ENCODE measurements around the gene MAPRE2. TPM values are rescaled to one million over a fixed set of nuclear protein-coding genes. Genes with fewer than 3 reads are reported as not detected.

The MAPRE2 gene
- total RNA-seq, 1 experiment from 2014 or later: 16.4 TPM

GRCh38 chr18:35077937-35078336 is 36.7 kb downstream of the MAPRE2 start:
- Histone ChIP-seq H3K4me1 (ENCODE audit: insufficient read depth, low read length, poor library complexity, severe bottlenecking) (no peaks in the 10 kb centered on the region), H3K36me3 (ENCODE audit: insufficient read depth, low read length, poor library complexity, severe bottlenecking) (no peaks in the 10 kb centered on the region), H3K4me3 (ENCODE audit: low read depth, low read length, poor library complexity, severe bottlenecking) (no peak overlapping the region), H3K27me3 (replicated peaks; ENCODE audit: insufficient read depth, low read depth, low read length, poor library complexity) (no peaks in the 10 kb centered on the region), H3K9me3 (ENCODE audit: low read depth, low read length, poor library complexity, severe bottlenecking) (no peaks in the 10 kb centered on the region), H3K27ac (ENCODE audit: low read depth, low read length, poor library complexity, severe bottlenecking) (no peak overlapping the region)
- intact Hi-C loops (cut with micrococcal nuclease; ENCODE audit: unreplicated experiment): no loop called here
- ChIA-PET CTCF (no interaction called here), POLR2A (ENCODE audit: low non-redundant PET) (no interaction called here)
- no peak for DNase-seq (ENCODE audit: low spot score)
- BruUV-seq (replicated peaks): no TSS peak
- TF ChIP-seq CTCF (conservative IDR thresholded peaks at IDR 0.05; ENCODE audit: low read depth, low read length) (no peak), EZH2 (IDR thresholded peaks at IDR 0.05; ENCODE audit: borderline replicate concordance, low read depth, low read length, poor library complexity, severe bottlenecking) (no peak)

GRCh38 chr18:35080058-35080457 is 38.8 kb downstream of the MAPRE2 start:
- POLR2A ChIA-PET (ENCODE audit: low non-redundant PET): no interaction called here
- Histone ChIP-seq H3K36me3 (ENCODE audit: insufficient read depth, low read length, poor library complexity, severe bottlenecking) (no peaks in the 10 kb centered on the region), H3K27ac (ENCODE audit: low read depth, low read length, poor library complexity, severe bottlenecking) (no peak overlapping the region), H3K4me1 (ENCODE audit: insufficient read depth, low read length, poor library complexity, severe bottlenecking) (no peaks in the 10 kb centered on the region), H3K9me3 (ENCODE audit: low read depth, low read length, poor library complexity, severe bottlenecking) (no peaks in the 10 kb centered on the region), H3K4me3 (ENCODE audit: low read depth, low read length, poor library complexity, severe bottlenecking) (no peak overlapping the region), H3K27me3 (replicated peaks; ENCODE audit: insufficient read depth, low read depth, low read length, poor library complexity) (no peaks in the 10 kb centered on the region)
- no TSS peak for BruUV-seq (replicated peaks)
- CTCF ChIA-PET: no interaction called here
- DNase-seq (ENCODE audit: low spot score): no peak
- no peak for TF ChIP-seq EZH2 (IDR thresholded peaks at IDR 0.05; ENCODE audit: borderline replicate concordance, low read depth, low read length, poor library complexity, severe bottlenecking)
- TF ChIP-seq CTCF (conservative IDR thresholded peaks at IDR 0.05; ENCODE audit: low read depth, low read length): no peak
- intact Hi-C loops (cut with micrococcal nuclease; ENCODE audit: unreplicated experiment): no loop called here

DNA sequence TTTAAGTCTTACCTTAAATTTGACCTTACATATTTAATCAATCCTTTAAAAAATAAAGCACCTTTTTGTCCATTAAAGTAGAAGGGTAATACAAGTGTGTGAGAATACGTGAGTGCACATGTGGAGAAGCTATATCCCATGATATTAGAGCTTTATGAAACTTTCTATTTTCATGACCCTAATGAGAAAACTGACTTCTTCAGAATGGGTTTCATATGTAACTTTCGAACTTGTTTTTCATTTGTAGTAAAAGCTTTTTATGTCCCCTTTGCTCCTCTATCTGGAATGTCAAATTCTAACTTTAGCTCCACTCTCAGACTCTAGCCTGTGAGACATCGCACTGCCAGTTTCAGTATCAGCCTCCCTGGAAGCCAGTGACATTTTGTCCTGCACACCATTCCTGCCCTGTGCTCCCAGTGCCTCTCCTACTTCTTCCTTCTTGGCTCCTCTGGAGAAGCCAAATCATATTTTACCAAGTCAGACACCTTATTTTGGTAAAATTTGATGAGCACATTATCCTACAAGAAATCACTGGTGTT is 42.0 kb downstream of the MAPRE2 start:
- H3K9me3 ChIP-seq (ENCODE audit: low read depth, low read length, poor library complexity, severe bottlenecking): no peaks in the 10 kb centered on the region
- DNase-seq (ENCODE audit: low spot score): no peak
- TF ChIP-seq EZH2 (IDR thresholded peaks at IDR 0.05; ENCODE audit: borderline replicate concordance, low read depth, low read length, poor library complexity, severe bottlenecking) (no peak), CTCF (conservative IDR thresholded peaks at IDR 0.05; ENCODE audit: low read depth, low read length) (no peak)
- H3K36me3 ChIP-seq (ENCODE audit: insufficient read depth, low read length, poor library complexity, severe bottlenecking): no peaks in the 10 kb centered on the region
- POLR2A ChIA-PET (ENCODE audit: low non-redundant PET): no interaction called here
- H3K4me3 ChIP-seq (ENCODE audit: low read depth, low read length, poor library complexity, severe bottlenecking): no peak overlapping the region
- no peaks in the 10 kb centered on the region for H3K4me1 ChIP-seq (ENCODE audit: insufficient read depth, low read length, poor library complexity, severe bottlenecking)
- no peaks in the 10 kb centered on the region for H3K27me3 ChIP-seq (replicated peaks; ENCODE audit: insufficient read depth, low read depth, low read length, poor library complexity)
- CTCF ChIA-PET: no interaction called here
- no peak overlapping the region for H3K27ac ChIP-seq (ENCODE audit: low read depth, low read length, poor library complexity, severe bottlenecking)
- no TSS peak for BruUV-seq (replicated peaks)
- intact Hi-C loops (cut with micrococcal nuclease; ENCODE audit: unreplicated experiment): no loop called here
